B cell (primary cell): ENCODE results near the gene PRSS38. TPM values are rescaled to one million over a fixed set of nuclear protein-coding genes. Genes with fewer than 3 reads are reported as not detected.

ENCODE experiments used
- ATAC-seq: fragments of 200-7000 bp; cut with Tn5 transposase; one replicate; pipeline ENCODE4 v1.10.0; 2021; ENCODE audit warnings: low read depth, mild to moderate bottlenecking, moderate number of reproducible peaks, moderate library complexity
- CTCF ChIA-PET: fragments of 350-600 bp; sonication (Branson Sonifier 250); formaldehyde crosslinking; loops from one replicate; lab custom pipeline; 2021; ENCODE audit warnings: antibody characterized with exemption, inconsistent platforms; lab: Charles Lee
- POLR2A ChIA-PET: fragments of 350-600 bp; sonication (Branson Sonifier 250); formaldehyde crosslinking; loops from one replicate; lab custom pipeline; 2021; ENCODE audit warnings: antibody characterized with exemption; lab: Charles Lee
- DNase-seq: peaks from one replicate; pipeline ENCODE4 v3.0.0; 2013
- H2AFZ ChIP-seq: 2 replicates; pipeline ENCODE4 v1.6.1; 2012; ENCODE audit warnings: mild to moderate bottlenecking, low read depth, low read length; ENCODE audit not compliant: insufficient read depth, poor library complexity, severe bottlenecking
- H3K27ac ChIP-seq, 2 donors: 1 replicate in 1 of 2; 2 replicates in 1 of 2; pipeline ENCODE4 v1.5.1; 2012 to 2013; ENCODE audit warnings: low read length in 2 of 2, mild to moderate bottlenecking in 2 of 2, moderate library complexity in 1 of 2
- H3K27me3 ChIP-seq, 4 experiments: fragments of 200-600 bp in 1 of 4; sonication (generic) in 1 of 4; replicated peaks in 1 of 4; 1 replicate in 2 of 4; 2 replicates in 2 of 4; pipeline versions ENCODE4 v1.6.1 to v1.7.0; 2013 to 2016; ENCODE audit warnings: low read length in 3 of 4, mild to moderate bottlenecking in 2 of 4, mixed read lengths in 1 of 4, moderate library complexity in 1 of 4; ENCODE audit not compliant: insufficient read depth in 4 of 4, control insufficient read depth in 3 of 4; ENCODE audit errors: control extremely low read depth in 1 of 4
- H3K36me3 ChIP-seq, 2 experiments: replicated peaks in 1 of 2; 1 replicate in 1 of 2; 2 replicates in 1 of 2; pipeline versions ENCODE4 v1.6.1 to v1.7.1; 2013; ENCODE audit warnings: low read length in 1 of 2; ENCODE audit not compliant: insufficient read depth in 2 of 2, control insufficient read depth in 1 of 2; ENCODE audit errors: control extremely low read depth in 1 of 2, extremely low read depth in 1 of 2
- H3K4me1 ChIP-seq, 2 donors: fragments of 200-600 bp in 1 of 2; sonication (generic) in 1 of 2; 1 replicate in 1 of 2; 2 replicates in 1 of 2; pipeline versions ENCODE4 v1.5.1 to v1.6.1; 2013 to 2017; ENCODE audit warnings: low read length in 2 of 2; ENCODE audit not compliant: control insufficient read depth in 2 of 2, insufficient read depth in 2 of 2
- H3K4me2 ChIP-seq: replicated peaks from 2 replicates; pipeline ENCODE3; 2012; ENCODE audit warnings: mild to moderate bottlenecking, low read depth, low read length; ENCODE audit not compliant: poor library complexity, severe bottlenecking
- H3K4me3 ChIP-seq, 5 experiments: fragments of 200-600 bp in 1 of 5; sonication (generic) in 1 of 5; 1 replicate in 3 of 5; 2 replicates in 2 of 5; pipeline versions ENCODE4 v1.5.1 to v1.7.0; 2011 to 2016; ENCODE audit warnings: low read length in 4 of 5, mild to moderate bottlenecking in 4 of 5, low read depth in 2 of 5, control low read depth in 1 of 5, moderate library complexity in 1 of 5; ENCODE audit not compliant: insufficient read depth in 1 of 5; ENCODE audit errors: control extremely low read depth in 1 of 5, extremely low read depth in 1 of 5
- H3K79me2 ChIP-seq: fragments of 200-600 bp; sonication (generic); one replicate; pipeline ENCODE4 v1.6.0; 2016; ENCODE audit warnings: low read length; ENCODE audit not compliant: control insufficient read depth, insufficient read depth
- H3K9ac ChIP-seq: fragments of 200-600 bp; sonication (generic); 2 replicates; pipeline ENCODE4 v1.6.1; 2017; ENCODE audit warnings: mild to moderate bottlenecking, low read length, moderate library complexity
- H3K9me3 ChIP-seq, 3 donors: one replicate each; pipeline versions ENCODE4 v1.6.1 to v1.7.1; 2013; ENCODE audit warnings: low read length in 2 of 3; ENCODE audit not compliant: control insufficient read depth in 2 of 3, insufficient read depth in 1 of 3; ENCODE audit errors: control extremely low read depth in 1 of 3
- H4K20me1 ChIP-seq: 2 replicates; pipeline ENCODE4 v1.6.0; 2012; ENCODE audit warnings: mild to moderate bottlenecking, low read length; ENCODE audit not compliant: insufficient read depth, control insufficient read depth, poor library complexity, severe bottlenecking
- H3K27ac Mint-ChIP-seq: one replicate; pipeline ENCODE4 v1.8.0; 2021; ENCODE audit warnings: mixed read lengths
- H3K27me3 Mint-ChIP-seq: one replicate; pipeline ENCODE4 v1.8.0; 2021; ENCODE audit warnings: mixed read lengths
- H3K4me1 Mint-ChIP-seq: one replicate; pipeline ENCODE4 v1.8.0; 2021; ENCODE audit warnings: mixed read lengths
- H3K4me3 Mint-ChIP-seq: one replicate; pipeline ENCODE4 v1.8.0; 2021; ENCODE audit warnings: mixed read lengths
- H3K9me3 Mint-ChIP-seq: one replicate; pipeline ENCODE4 v1.8.0; 2022; ENCODE audit warnings: mixed read lengths; ENCODE audit not compliant: insufficient read depth
- EZH2 ChIP-seq: IDR thresholded peaks from 2 replicates; pipeline ENCODE4 v1.6.1; 2012; ENCODE audit warnings: borderline replicate concordance, low read depth, mild to moderate bottlenecking, moderate library complexity, low read length; ENCODE audit not compliant: insufficient read depth, poor library complexity, severe bottlenecking
- WGBS: methylation state at CpG from one replicate; pipeline ENCODE4 v1.1.5; 2013; ENCODE audit warnings: missing lambda C conversion rate; ENCODE audit not compliant: insufficient coverage; 5-methylcytosine and 5-hydroxymethylcytosine counted together
- intact Hi-C: fragments of 100-400 bp; cut with micrococcal nuclease; formaldehyde crosslinking; loops from one replicate; pipeline ENCODE4 v1.10.0; 2022
- polyA plus RNA-seq: library from polyadenylated mRNA; depleted of rRNA; stranded (reverse); fragments of >200 nt; gene quantifications from 2 replicates; pipeline ENCODE4 v1.2.3, GENCODE V29; 2012
- total RNA-seq, 2 donors: library from RNA; stranded (reverse); fragments of 120-200 nt in 1 of 2; gene quantifications; 1 replicate in 1 of 2; 2 replicates in 1 of 2; pipeline versions ENCODE4 v1.2.3 to v1.2.4, GENCODE V29; 2013 to 2022
- TF ChIP-seq, protein P1 (sequence below): fragments of 200-600 bp; IDR thresholded peaks from one replicate; pipeline ENCODE4 v1.8.0; 2022; ENCODE audit warnings: antibody characterized with exemption, mild to moderate bottlenecking

Gene PRSS38
- total and polyA plus RNA-seq, 2 donors (not counting 1 experiment from before 2014, with no cell fraction given), result not detected

DNA sequence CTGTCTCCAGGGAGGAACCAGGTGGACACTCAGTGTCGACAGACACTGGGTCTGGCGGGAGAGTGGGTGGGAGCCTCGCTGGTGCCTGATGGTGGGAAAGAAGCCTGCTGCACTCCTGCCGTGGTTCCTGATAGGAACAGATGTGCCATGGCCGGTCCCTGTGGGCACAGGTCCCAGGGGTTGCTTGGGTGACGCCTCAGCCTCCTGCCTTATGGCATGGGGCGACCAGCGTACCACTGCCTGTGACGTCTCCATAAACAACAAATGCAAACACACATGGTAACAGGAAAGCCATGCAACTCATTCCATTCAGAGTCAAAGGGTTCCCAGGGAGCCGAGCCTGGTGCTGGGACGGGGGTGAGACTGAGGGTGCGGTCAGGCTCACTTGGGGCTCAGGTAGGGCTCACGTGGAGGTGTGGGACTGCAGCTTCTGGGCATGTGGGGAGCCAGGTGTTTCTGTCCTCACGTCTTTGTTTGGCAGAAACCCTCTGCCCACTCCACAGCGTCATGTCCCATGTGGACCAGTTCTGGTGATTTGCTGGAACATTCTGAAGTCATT, 45.5 kb upstream of the PRSS38 start:
- ATAC-seq, result no peak
- Histone ChIP-seq H3K4me3 (no peak overlapping the region), H3K27me3 (no peaks in the 10 kb centered on the region), H2AFZ (no peak overlapping the region), H3K4me2 (no peak overlapping the region), H3K27ac (no peak overlapping the region), H3K36me3 (peaks cover 0 to 41% of the 10 kb centered on the region in 2 experiments), H4K20me1 (peaks cover 10% of the 10 kb centered on the region), H3K4me1 (peaks cover 0 to 12% of the 10 kb centered on the region in 2 donors), H3K9me3 (no peaks in the 10 kb centered on the region), H3K9ac (no peak overlapping the region), H3K79me2 (no peaks in the 10 kb centered on the region)
- TF ChIP-seq EZH2, result no peak
- TF ChIP-seq, protein P1, sequence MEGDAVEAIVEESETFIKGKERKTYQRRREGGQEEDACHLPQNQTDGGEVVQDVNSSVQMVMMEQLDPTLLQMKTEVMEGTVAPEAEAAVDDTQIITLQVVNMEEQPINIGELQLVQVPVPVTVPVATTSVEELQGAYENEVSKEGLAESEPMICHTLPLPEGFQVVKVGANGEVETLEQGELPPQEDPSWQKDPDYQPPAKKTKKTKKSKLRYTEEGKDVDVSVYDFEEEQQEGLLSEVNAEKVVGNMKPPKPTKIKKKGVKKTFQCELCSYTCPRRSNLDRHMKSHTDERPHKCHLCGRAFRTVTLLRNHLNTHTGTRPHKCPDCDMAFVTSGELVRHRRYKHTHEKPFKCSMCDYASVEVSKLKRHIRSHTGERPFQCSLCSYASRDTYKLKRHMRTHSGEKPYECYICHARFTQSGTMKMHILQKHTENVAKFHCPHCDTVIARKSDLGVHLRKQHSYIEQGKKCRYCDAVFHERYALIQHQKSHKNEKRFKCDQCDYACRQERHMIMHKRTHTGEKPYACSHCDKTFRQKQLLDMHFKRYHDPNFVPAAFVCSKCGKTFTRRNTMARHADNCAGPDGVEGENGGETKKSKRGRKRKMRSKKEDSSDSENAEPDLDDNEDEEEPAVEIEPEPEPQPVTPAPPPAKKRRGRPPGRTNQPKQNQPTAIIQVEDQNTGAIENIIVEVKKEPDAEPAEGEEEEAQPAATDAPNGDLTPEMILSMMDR, result no peak
- no peak overlapping the region for H3K4me3 Mint-ChIP-seq
- peaks cover 15% of the 10 kb centered on the region for H3K4me1 Mint-ChIP-seq
- H3K27ac Mint-ChIP-seq, result no peak overlapping the region
- intact Hi-C loops, result no loop called here
- CTCF ChIA-PET, result interaction anchor here (1.3 kb wide), 1 partner anchor 8 kb away, joined by 4 read pairs; no protein-coding TSS in a partner anchor
- DNase-seq, result no peak
- no peaks in the 10 kb centered on the region for H3K9me3 Mint-ChIP-seq
- POLR2A ChIA-PET, result no interaction called here
- WGBS, result 96% methylated on average over 15 of the region's 15 CpGs
- H3K27me3 Mint-ChIP-seq, result no peaks in the 10 kb centered on the region

DNA sequence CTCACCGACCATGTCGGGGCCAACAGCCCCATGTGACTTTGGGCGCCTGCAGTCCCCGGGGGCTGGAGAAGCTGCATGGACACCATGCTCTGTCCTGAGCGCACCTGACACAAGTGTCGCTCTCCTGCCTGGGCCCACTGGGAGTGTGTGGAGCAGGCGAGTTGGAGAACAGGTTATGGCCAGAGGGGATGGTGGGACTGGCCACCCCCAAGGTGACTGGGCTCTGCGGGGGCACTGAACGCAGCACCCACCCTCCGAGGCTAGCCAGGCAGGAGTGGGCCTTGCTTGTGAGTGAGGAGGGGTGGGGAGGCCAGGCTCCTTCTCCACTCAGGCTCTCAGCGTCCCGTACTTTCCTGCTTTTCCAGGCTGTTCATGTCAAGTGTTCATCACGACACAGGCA, 44.7 kb upstream of the PRSS38 start:
- no peak for ATAC-seq
- peaks cover 0 to 43% of the 10 kb centered on the region in 2 experiments for H3K36me3 ChIP-seq
- no peaks in the 10 kb centered on the region for H3K9me3 ChIP-seq
- Mint-ChIP-seq H3K27ac (no peak overlapping the region), H3K27me3 (no peaks in the 10 kb centered on the region), H3K4me3 (no peak overlapping the region), H3K9me3 (no peaks in the 10 kb centered on the region), H3K4me1 (peaks cover 15% of the 10 kb centered on the region)
- no peak overlapping the region for H3K4me2 ChIP-seq
- peaks cover 2% of the 10 kb centered on the region for H4K20me1 ChIP-seq
- H3K4me3 ChIP-seq, result no peak overlapping the region
- ChIA-PET CTCF (interaction anchor here (1.3 kb wide), 1 partner anchor 9 kb away, joined by 4 read pairs; no protein-coding TSS in a partner anchor), POLR2A (no interaction called here)
- intact Hi-C loops, result no loop called here
- no peaks in the 10 kb centered on the region for H3K79me2 ChIP-seq
- 95% methylated on average over 12 of the region's 13 CpGs for WGBS
- no peak overlapping the region for H3K9ac ChIP-seq
- no peak for DNase-seq
- no peaks in the 10 kb centered on the region for H3K27me3 ChIP-seq
- no peak for TF ChIP-seq EZH2
- TF ChIP-seq, protein P1, result no peak
- H3K4me1 ChIP-seq, result peaks cover 0 to 12% of the 10 kb centered on the region in 2 donors
- H2AFZ ChIP-seq, result no peak overlapping the region
- no peak overlapping the region for H3K27ac ChIP-seq
